HG03135 (cell line): ENCODE data around the gene DDAH1.

Source experiments
- ATAC-seq: cut with Tn5 transposase; IDR thresholded peaks from one replicate; pipeline ENCODE4 v1.9.1; 2021; ENCODE audit warnings: mild to moderate bottlenecking, moderate library complexity; ENCODE audit not compliant: unreplicated experiment

DDAH1 gene

GRCh38 chr1:85397490-85398032 lies 67.4 kb downstream of the DDAH1 start:
- ATAC-seq, result no peak

GRCh38 chr1:85396194-85396593 lies 68.8 kb downstream of the DDAH1 start:
- no peak for ATAC-seq

- no peak for ATAC-seq
Measured at GRCh38 chr1:85394130-85394529, 70.8 kb downstream of the DDAH1 start.

GRCh38 chr1:85393490-85393889 lies 71.5 kb downstream of the DDAH1 start:
- no peak for ATAC-seq

GRCh38 chr1:85388416-85388815 lies 76.5 kb downstream of the DDAH1 start:
- no peak for ATAC-seq

GRCh38 chr1:85387781-85388180 lies 77.2 kb downstream of the DDAH1 start:
- no peak for ATAC-seq

- no peak for ATAC-seq
Measured at GRCh38 chr1:85386068-85386722, 78.8 kb downstream of the DDAH1 start.

GRCh38 chr1:85379203-85380136 lies 85.5 kb downstream of the DDAH1 start:
- ATAC-seq, result no peak

GRCh38 chr1:85378534-85378933 lies 86.4 kb downstream of the DDAH1 start:
- no peak for ATAC-seq

- no peak for ATAC-seq
Measured at GRCh38 chr1:85376356-85376755, 88.6 kb downstream of the DDAH1 start.

GRCh38 chr1:85375493-85375892 lies 89.5 kb downstream of the DDAH1 start:
- no peak for ATAC-seq

- ATAC-seq, result no peak
Measured at GRCh38 chr1:85374160-85374559, 90.8 kb downstream of the DDAH1 start.

GRCh38 chr1:85373378-85373708 lies 91.6 kb downstream of the DDAH1 start:
- no peak for ATAC-seq

GRCh38 chr1:85372683-85373377 lies 92.1 kb downstream of the DDAH1 start:
- ATAC-seq, result no peak

- ATAC-seq, result no peak
Measured at GRCh38 chr1:85371021-85371420, 93.9 kb downstream of the DDAH1 start.

- no peak for ATAC-seq
Measured at GRCh38 chr1:85368073-85368770, 96.7 kb downstream of the DDAH1 start.

GRCh38 chr1:85366391-85367170 lies 98.4 kb downstream of the DDAH1 start:
- no peak for ATAC-seq

- ATAC-seq, result no peak
Measured at GRCh38 chr1:85365851-85366250, 99.1 kb downstream of the DDAH1 start.

- ATAC-seq, result no peak
Measured at GRCh38 chr1:85363521-85363920, 101.4 kb downstream of the DDAH1 start.

- no peak for ATAC-seq
Measured at GRCh38 chr1:85363092-85363491, 101.9 kb downstream of the DDAH1 start.
